Amniotic stem cell (primary cell): ENCODE measurements around the gene SPDYC.
"Not testable (repeated sequence)": the region's sequence is repeated elsewhere in the genome, so short reads cannot be mapped to it uniquely, and the experiment has no call there.

Experiments
- DNase-seq: peaks from one replicate; lab custom pipeline; 2025; lab: John Stamatoyannopoulos, UW

Gene SPDYC

DNA sequence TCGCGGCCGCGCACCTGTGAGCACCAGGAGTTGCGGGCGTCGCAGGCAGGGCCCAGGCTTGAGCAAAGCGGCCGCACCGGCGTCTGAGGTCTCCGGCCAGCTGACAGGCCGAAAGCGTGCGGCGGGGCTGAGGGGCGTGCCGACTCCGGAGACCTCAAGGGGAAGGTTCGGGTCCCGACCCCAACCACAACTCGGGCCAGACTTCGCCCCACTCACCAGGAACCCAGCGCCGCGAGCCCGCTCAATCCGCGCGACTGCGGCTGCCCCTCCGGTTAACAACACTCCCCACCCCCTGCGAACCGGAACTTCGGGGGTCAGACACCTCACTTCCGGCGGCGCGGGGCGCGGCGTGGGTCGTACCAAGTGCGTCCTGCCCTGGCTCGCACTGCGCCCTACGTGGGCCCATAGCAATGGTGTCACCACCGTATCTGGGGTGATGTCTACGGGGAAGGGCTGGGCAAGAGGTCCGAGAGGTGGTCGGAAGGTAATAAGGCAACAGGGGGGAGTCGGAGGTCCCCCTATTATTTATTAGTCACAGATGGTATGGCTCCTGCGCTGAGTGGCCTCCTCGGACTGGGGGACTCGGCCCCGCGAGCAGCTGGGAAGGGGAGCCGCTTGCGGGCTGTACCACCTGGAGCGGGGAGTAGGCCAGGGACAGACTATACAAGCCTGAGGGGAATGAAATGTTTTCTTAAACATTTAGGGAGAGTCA is 35.6 kb upstream of the SPDYC start, which contains the start of gene SYVN1:
Gene SYVN1, minus strand, starts transcription at position 280 of the 712 bp plus-strand sequence. CDS start 918 bp downstream, outside the sequence.
- DNase-seq: peak; percentile 50

DNA sequence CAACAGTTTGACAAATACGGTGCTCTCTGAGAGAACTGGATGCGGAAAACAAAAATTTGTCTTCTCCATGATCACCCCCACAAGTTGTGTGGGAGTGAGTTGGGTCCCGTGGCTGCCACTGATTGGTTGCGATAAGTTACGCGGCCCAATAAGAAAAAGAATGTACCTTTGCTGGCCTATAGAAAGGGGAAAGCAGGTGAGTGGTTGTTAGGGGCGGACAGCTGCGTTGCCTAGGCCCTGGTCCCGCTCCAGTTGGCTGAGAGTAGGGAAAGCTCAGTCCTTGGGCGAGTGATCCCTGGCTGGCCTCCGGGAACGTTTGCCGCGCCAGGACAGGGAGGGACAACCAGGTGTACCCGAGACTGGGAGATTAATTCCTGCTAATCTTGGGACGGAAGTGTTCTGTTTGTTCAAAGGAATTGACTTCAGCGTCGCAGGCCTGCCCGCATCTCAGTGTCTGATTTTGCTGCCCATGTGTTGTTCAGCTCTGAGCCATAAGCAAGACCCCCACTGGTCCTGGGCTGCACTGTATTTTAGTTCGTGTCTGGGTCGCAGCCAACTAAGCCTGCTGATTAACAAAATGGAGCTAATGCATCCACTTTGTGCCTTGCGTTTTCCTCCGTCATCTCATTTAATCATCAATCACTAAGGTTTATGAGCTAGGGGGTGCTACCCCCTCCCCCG is 34.9 kb upstream of the SPDYC start:
- DNase-seq: peak; percentile 90

DNA sequence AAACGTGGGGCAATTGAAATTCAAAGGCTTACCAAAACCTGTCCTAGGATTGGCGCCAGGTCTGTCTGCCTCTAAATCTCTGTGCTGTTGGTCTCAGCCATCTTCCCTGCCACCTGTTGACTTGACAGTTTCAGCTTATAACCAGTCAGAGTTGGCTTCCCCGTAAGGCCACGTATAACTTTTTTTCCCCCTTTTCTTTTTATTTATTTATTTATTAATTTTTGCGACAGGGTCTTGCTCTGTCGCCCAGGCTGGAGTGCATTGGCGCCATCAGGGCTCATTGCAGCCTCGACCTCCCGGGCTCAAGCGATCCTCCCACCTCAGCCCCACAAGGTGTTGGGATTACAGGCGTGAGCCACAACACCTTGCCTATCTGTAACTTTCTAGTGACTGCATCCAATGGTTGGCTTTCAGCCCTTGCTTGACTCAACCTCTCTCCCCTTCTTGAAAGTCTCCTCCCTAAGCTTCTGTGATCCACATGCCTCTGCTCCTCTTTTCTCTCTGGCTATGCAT is 34.3 kb upstream of the SPDYC start:
- DNase-seq: no peak

GRCh38 chr11:65136515-65137096 is 33.4 kb upstream of the SPDYC start:
- no peak for DNase-seq

- DNase-seq: no peak
Observed at GRCh38 chr11:65141896-65142494, 28.0 kb upstream of the SPDYC start.

DNA sequence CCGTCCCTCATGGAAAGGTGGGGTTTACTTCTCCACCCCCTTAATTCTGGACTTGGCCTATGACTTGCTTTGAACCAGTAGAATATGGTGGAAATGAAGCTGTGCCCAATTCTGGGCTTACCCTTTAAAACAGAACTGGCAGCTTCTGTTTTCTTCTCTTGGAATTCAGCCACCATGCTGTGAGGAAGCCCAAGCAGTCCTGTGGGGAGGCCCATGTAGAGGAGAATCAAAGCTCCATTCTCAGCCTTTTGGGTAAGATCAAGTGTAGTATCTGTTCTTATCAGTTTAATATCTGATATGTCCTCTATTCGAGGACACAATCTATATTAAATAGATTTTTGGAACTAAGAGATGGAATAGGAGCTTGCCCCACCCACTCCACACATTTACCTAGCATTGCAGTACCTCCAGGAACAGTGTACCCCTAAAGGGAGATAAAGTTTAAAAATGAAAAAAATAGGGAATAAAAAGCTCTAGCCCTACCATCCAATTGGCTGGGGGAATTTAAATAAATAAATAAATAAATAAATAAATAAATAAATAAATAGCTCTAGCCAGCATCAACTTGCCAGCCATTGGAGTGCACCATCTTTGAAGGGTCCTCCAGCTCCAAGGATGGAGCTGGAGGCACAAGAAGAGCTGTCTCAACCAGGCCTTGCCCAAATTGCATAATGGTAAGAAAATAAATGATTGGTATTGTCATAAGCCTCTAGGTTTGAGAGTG is 22.5 kb upstream of the SPDYC start:
- no peak for DNase-seq

- no peak for DNase-seq
Observed at GRCh38 chr11:65148657-65149056, 21.4 kb upstream of the SPDYC start.

- not testable (repeated sequence) for DNase-seq
Observed at GRCh38 chr11:65150131-65150508, 19.9 kb upstream of the SPDYC start.

GRCh38 chr11:65150509-65151299 is 19.3 kb upstream of the SPDYC start:
- DNase-seq: peak; percentile 38

GRCh38 chr11:65151331-65151899 is 18.6 kb upstream of the SPDYC start:
- DNase-seq: no peak

GRCh38 chr11:65152122-65152521 is 17.9 kb upstream of the SPDYC start:
- no peak for DNase-seq

DNA sequence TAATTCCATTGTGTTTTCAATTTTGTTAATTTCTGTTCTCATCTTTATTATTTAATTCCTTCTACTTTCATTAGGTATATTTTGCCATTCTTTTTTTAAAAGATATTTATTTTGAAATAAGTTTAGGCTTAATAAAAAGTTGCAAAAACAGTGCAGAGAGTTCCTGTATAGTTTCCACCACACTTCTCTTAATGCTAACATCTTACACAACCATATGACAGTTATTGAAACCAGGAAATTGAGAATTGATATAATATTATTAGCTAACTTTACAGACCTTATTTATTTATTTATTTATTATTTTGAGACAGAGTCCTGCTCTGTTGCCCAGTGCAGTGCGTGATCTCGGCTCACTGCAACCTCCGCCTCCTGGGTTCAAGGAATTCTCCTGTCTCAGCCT is 13.8 kb upstream of the SPDYC start:
- no peak for DNase-seq

DNA sequence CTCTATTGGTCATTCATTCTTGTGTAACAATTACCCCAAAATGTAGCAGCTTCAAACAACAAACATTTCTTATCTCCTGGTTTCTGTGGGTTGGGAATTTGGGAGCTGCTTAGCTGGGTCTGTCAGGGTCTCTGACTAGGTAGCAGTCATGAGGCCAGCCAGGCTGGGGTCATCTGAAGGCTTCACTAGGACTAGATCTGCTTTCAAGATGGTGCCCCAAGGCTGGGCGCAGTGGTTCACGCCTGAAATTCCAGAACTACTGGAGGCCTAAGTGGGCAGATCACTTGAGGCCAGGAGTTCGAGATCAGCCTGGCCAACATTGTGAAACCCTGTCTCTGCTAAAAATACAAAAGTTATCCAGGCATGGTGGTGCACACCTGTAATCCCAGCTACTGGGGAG is 13.1 kb upstream of the SPDYC start:
- no peak for DNase-seq

DNA sequence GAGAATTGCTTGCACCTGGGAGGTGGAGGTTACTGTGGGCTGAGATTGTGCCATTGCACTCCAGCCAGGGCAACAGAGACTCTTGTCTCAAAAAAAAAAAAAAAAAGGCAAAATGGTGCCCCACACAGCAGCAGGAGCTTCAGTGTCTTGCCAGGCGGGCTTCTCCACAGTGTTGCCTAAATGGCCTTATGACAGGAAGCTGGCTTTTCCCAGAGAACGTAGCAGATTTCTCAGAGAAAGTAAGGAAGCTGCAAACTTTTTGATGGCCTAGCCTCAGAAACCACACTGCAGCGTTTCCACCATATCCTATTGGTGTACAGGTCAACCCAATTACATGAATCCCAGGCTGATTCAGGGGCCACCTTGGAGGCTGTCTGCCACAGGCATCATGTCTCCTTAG is 12.7 kb upstream of the SPDYC start:
- DNase-seq: no peak

- no peak for DNase-seq
Observed at GRCh38 chr11:65159012-65159411, 11.0 kb upstream of the SPDYC start.

GRCh38 chr11:65160643-65161042 is 9.4 kb upstream of the SPDYC start:
- no peak for DNase-seq

DNA sequence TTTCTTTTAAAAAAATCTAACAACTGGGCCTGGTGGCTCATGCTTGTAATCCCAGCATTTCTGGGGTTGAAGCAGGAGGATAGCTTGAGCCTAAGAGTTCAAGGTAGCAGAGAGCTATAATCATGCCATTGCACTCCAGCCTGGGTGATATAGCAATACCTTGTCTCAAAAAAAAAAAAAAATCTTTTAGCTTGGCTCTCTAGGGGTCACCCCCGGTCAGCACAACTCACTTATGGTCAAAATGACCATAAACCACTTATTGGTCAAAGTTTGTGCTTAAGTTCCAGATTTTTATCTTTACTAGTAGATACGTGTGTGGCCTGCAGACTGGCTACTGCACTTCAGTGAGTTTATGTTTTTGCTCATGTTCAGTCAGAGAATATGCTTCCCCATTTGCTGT is 6.3 kb upstream of the SPDYC start:
- no peak for DNase-seq

DNA sequence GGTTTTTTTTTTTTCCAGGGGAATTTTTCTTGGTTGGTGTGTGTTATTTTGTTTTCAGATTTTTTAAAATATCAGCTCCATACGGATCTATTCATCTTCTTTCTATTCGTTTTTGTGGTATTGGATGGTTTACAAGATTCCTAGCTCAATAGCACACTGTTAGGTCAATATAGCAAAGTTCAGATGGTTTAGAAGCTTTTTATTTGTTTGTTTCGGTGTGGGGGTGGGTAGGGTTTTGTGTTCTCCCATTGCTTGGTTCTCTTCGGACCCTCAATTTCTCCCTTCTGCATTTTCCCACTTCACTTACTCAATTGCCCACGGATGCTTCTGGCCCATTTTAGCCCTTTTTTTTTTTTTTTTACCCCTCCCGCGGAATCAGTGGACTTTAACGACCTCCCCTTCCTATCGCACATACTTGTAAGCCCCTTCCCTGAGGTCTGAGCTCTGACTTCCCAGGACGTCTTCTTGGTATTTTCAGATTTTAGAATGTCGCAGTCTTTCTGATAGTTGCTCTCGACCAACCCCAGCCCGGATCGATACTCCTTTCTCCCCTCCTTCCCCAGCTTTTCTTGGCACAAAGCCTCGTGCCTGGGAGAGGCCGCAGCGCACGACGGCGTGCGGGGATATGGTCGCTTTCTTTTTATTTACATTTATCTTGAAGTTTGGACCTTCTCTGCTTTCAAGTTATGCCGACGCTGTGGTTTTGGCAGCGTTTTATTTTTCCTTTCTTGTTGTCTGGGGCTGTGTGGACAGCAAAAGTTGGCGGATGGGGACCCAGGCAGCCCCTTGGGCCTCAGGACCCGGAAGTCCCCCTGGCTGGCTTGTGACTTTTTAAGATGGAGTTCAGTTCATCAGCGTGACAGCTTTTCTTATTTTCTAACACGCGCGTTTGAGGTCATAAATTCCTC is 4.4 kb upstream of the SPDYC start:
- DNase-seq: no peak

DNA sequence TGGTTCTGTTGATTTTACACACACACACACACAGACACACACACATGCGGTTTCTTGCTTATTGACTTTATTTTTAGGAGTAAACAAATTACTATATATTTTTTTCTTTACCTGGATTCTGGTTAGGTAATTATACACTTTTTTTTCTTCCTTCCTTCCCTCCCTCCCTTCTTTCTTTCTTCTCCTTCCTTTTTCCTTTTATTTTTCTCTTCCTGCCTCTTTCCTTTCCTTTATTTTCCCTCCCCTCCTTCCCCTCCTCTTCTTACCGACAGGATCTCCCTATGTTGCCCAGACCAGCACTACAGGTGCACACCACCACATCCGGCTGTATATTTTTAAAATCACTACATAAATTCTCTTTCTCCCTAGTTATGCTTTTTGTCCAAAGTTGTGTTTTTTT is 3.1 kb upstream of the SPDYC start:
- DNase-seq: no peak

GRCh38 chr11:65167656-65168055 is 2.4 kb upstream of the SPDYC start:
- DNase-seq: no peak
